GM12875 (cell line): Measurements from ENCODE around the gene CNGB1.
"Not testable (repeated sequence)": the region's sequence is repeated elsewhere in the genome, so short reads cannot be mapped to it uniquely, and the experiment has no call there.

Experiments used
- H3K4me3 ChIP-seq: one replicate; pipeline ENCODE4 v1.5.1; 2011; ENCODE audit warnings: low read depth, low read length, control low read depth
- TF ChIP-seq, protein P1 (sequence below): IDR thresholded peaks from 2 replicates; pipeline ENCODE4 v1.5.1; 2011; ENCODE audit warnings: low read depth, mild to moderate bottlenecking, control low read depth, inconsistent platforms, low read length, moderate library complexity, borderline replicate concordance; ENCODE audit not compliant: insufficient read depth

Gene CNGB1

DNA sequence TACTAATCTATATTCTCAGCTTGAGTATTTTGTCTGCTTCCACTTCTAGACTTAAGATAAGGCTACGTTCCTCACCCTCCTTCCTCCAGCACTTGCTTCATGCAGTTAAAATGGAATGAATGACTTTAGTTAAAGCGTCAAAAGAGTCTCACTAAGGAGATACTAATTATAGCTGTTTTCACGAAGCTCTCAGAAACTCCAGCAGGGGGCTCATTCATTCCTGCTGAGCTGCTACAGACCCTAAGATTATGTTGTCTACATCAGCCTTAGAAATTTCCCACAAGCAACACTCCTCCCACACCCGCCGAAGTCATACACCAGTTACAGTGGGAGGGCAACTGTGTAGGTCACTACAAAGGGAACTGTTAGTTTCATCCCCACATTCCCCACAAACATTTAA, 111.6 kb downstream of the CNGB1 start:
- no peak overlapping the region for H3K4me3 ChIP-seq
- TF ChIP-seq, protein P1, sequence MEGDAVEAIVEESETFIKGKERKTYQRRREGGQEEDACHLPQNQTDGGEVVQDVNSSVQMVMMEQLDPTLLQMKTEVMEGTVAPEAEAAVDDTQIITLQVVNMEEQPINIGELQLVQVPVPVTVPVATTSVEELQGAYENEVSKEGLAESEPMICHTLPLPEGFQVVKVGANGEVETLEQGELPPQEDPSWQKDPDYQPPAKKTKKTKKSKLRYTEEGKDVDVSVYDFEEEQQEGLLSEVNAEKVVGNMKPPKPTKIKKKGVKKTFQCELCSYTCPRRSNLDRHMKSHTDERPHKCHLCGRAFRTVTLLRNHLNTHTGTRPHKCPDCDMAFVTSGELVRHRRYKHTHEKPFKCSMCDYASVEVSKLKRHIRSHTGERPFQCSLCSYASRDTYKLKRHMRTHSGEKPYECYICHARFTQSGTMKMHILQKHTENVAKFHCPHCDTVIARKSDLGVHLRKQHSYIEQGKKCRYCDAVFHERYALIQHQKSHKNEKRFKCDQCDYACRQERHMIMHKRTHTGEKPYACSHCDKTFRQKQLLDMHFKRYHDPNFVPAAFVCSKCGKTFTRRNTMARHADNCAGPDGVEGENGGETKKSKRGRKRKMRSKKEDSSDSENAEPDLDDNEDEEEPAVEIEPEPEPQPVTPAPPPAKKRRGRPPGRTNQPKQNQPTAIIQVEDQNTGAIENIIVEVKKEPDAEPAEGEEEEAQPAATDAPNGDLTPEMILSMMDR, result no peak

DNA sequence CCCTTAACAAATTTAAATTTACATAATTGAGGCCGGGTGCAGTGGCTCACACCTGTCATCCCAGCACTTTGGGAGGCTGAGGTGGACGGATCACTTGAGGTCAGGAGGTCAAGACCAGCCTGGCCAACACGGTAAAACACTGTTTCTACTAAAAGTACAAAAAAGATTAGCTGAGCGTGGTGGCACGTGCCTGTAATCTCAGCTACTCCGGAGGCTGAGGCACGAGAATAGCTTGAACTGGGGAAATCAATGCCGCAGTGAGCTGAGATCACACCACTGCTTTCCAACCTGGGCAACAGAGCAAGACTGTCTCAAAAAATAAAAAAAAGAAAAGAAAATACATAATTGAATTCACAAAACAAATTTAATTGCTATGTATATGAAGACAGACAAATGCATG, 112.3 kb downstream of the CNGB1 start:
- TF ChIP-seq, protein P1, result no peak
- H3K4me3 ChIP-seq, result no peak overlapping the region

GRCh38 chr16:57857991-57858390, 112.9 kb downstream of the CNGB1 start:
- not testable (repeated sequence) for H3K4me3 ChIP-seq

DNA sequence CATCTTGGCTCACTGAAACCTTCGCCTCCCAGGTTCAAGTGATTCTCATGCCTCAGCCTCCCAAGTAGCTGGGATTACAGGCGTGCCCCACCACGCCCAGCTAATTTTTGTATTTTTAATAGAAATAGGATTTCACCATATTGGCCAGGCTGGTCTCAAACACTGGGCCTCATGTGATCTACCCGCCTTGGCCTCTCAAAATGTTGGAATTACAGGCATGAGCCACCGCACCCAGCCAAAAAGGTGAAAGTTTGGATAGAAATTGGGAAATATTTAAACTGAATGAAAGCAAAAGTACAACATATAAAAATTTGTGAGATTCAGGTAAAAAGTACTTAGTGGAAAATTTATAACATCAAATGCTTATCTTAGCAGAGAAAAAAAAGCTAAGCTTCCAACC, 115.7 kb downstream of the CNGB1 start:
- no peak overlapping the region for H3K4me3 ChIP-seq
- TF ChIP-seq, protein P1, result no peak

- no peak overlapping the region for H3K4me3 ChIP-seq
- TF ChIP-seq, protein P1, result no peak
Measured at GRCh38 chr16:57852189-57852588, 118.7 kb downstream of the CNGB1 start.

- TF ChIP-seq, protein P1, result no peak
- H3K4me3 ChIP-seq, result no peak overlapping the region
Measured at GRCh38 chr16:57848181-57848580, 122.7 kb downstream of the CNGB1 start.

- H3K4me3 ChIP-seq, result not testable (repeated sequence)
Measured at GRCh38 chr16:57846931-57847330, 124.0 kb downstream of the CNGB1 start.

- TF ChIP-seq, protein P1, result no peak
- no peak overlapping the region for H3K4me3 ChIP-seq
Measured at GRCh38 chr16:57846078-57846697, 124.7 kb downstream of the CNGB1 start.
